Pancreas (tissue), 10 donors: ENCODE measurements around the gene IL3. TPM values are rescaled to one million over a fixed set of nuclear protein-coding genes. Genes with fewer than 3 reads are reported as not detected.

Source experiments
- ATAC-seq, 4 donors: fragments of 200-7000 bp; cut with Tn5 transposase; one replicate each; pipeline versions ENCODE4 v1.8.0 to v1.9.1; 2020; ENCODE audit warnings: mild to moderate bottlenecking in 4 of 4, moderate library complexity in 4 of 4
- DNase-seq, 6 donors: peaks; one replicate each; pipeline ENCODE4 v3.0.0-alpha.2; 2020
- FAIRE-seq: peaks from 2 replicates; lab custom pipeline; 2012; peaks lifted over from hg19 to GRCh38; lab: Jason Lieb, UNC
- H3K27ac ChIP-seq, 4 donors: fragments of 200-600 bp; sonication (generic); 1 replicate in 3 of 4; 2 replicates in 1 of 4; pipeline versions ENCODE4 v1.5.0 to v1.8.0; 2020
- H3K27me3 ChIP-seq, 4 donors: fragments of 200-600 bp; one replicate each; pipeline ENCODE4 v1.8.0; 2021
- H3K36me3 ChIP-seq, 3 donors: fragments of 200-600 bp; sonication (generic) in 1 of 3; one replicate each; pipeline versions ENCODE4 v1.5.0 to v1.8.0; 2020 to 2021
- H3K4me1 ChIP-seq, 3 donors: fragments of 200-600 bp; one replicate each; pipeline ENCODE4 v1.8.0; 2021
- H3K4me3 ChIP-seq, 4 donors: fragments of 200-600 bp; sonication (generic) in 2 of 4; one replicate each; pipeline versions ENCODE4 v1.5.0 to v1.8.0; 2020 to 2021
- H3K9me3 ChIP-seq, 4 donors: fragments of 200-600 bp; one replicate each; pipeline ENCODE4 v1.8.0; 2021
- CTCF ChIP-seq, 4 donors: fragments of 200-600 bp; sonication (generic) in 3 of 4; IDR thresholded peaks; one replicate each; pipeline versions ENCODE4 v1.5.0 to v1.8.0; 2021; ENCODE audit warnings: antibody characterized with exemption in 4 of 4
- WGBS, 2 donors: extraction: QIAGEN DNeasy Blood & Tissue Kit; methylation state at CpG; one replicate each; pipeline ENCODE4 v1.1.7; 2013; 5-methylcytosine and 5-hydroxymethylcytosine counted together
- intact Hi-C, 3 donors: fragments of 100-400 bp; cut with DNase I; formaldehyde crosslinking; loops; one replicate each; pipeline versions ENCODE4 v1.11.1 to v1.14.2; 2022
- polyA plus RNA-seq, 2 donors: library from polyadenylated mRNA; stranded (reverse); fragments of 200-250 nt; gene quantifications; one replicate each; pipeline ENCODE4 v1.2.3, GENCODE V29; 2013
- total RNA-seq, 6 donors: library from RNA; stranded (reverse); fragmentation: NEBNext Ultra II Directional in 4 of 6; extraction: Animal tissue kit (Norgen Biotek cat#: 25700) in 4 of 6; gene quantifications; one replicate each; pipeline versions ENCODE4 v1.2.1 to v1.2.4, GENCODE V29; 2021 to 2023
- donor health status: healthy with polysubstance abuse.
- donor health status: DM: no; HTN: no; CAD: no; lungs with moderate emphysema.
- donor health status: DM: no; HTN: no; CAD: no.
- donor health status: control.
- donor health status: control.
- donor health status: Bipolar disorder and iron deficiency.
- donor health status: DM: yes; HTN: yes; CAD: no.
- donor health status: DM: no; HTN: no; CAD: no.
- donor health status: DM: no; HTN: no; CAD: no.
- donor health status: DM: yes; HTN: yes; CAD: no.

IL3 gene
- total and polyA plus RNA-seq, 8 donors: not detected

GRCh38 chr5:132052520-132052919 is 7.9 kb upstream of the IL3 start:
- intact Hi-C loops: no loop called here
- Histone ChIP-seq H3K27me3 (no peaks in the 10 kb centered on the region), H3K4me3 (no peak overlapping the region)

GRCh38 chr5:132053483-132053882 is 7.0 kb upstream of the IL3 start:
- TF ChIP-seq CTCF (IDR thresholded peaks at IDR 0.05): no peak
- peak in 2 of 6 donors; percentile 2 to 25 for DNase-seq

More at GRCh38 chr5:132052520-132052919, 7.9 kb upstream of the IL3 start:
- no peaks in the 10 kb centered on the region for H3K36me3 ChIP-seq
- DNase-seq (peak in 2 of 6 donors; percentile 35 to 40), FAIRE-seq (no peak), ATAC-seq (peak in 1 of 4 donors; percentile 26)
- no peak for TF ChIP-seq CTCF (IDR thresholded peaks at IDR 0.05)
- H3K27ac ChIP-seq: no peak overlapping the region
- no peaks in the 10 kb centered on the region for H3K4me1 ChIP-seq
- WGBS, 2 donors: 68 to 71% methylated on average over 10 of the region's 10 CpGs
- H3K9me3 ChIP-seq: no peaks in the 10 kb centered on the region

GRCh38 chr5:132054031-132054696 is 6.3 kb upstream of the IL3 start:
- 76 to 80% methylated on average over 10 of the region's 10 CpGs for WGBS, 2 donors
- H3K4me3 ChIP-seq: no peak overlapping the region
- peak in 3 of 6 donors; percentile 5 to 34 (median 33) for DNase-seq
- H3K27me3 ChIP-seq: no peaks in the 10 kb centered on the region
- H3K36me3 ChIP-seq: no peaks in the 10 kb centered on the region
- H3K9me3 ChIP-seq: no peaks in the 10 kb centered on the region
- no peak for TF ChIP-seq CTCF (IDR thresholded peaks at IDR 0.05)
- no peak for FAIRE-seq
- no peak for ATAC-seq
- H3K27ac ChIP-seq: no peak overlapping the region
- intact Hi-C loops: no loop called here
- H3K4me1 ChIP-seq: no peaks in the 10 kb centered on the region

More at GRCh38 chr5:132053483-132053882, 7.0 kb upstream of the IL3 start:
- H3K27ac ChIP-seq: no peak overlapping the region
- no peaks in the 10 kb centered on the region for H3K4me1 ChIP-seq
- H3K4me3 ChIP-seq: no peak overlapping the region
- FAIRE-seq (no peak), ATAC-seq (no peak)
- H3K27me3 ChIP-seq: no peaks in the 10 kb centered on the region
- H3K9me3 ChIP-seq: no peaks in the 10 kb centered on the region
- 69 to 73% methylated on average over 4 of the region's 4 CpGs for WGBS, 2 donors
- intact Hi-C loops: no loop called here
- H3K36me3 ChIP-seq: no peaks in the 10 kb centered on the region

DNA sequence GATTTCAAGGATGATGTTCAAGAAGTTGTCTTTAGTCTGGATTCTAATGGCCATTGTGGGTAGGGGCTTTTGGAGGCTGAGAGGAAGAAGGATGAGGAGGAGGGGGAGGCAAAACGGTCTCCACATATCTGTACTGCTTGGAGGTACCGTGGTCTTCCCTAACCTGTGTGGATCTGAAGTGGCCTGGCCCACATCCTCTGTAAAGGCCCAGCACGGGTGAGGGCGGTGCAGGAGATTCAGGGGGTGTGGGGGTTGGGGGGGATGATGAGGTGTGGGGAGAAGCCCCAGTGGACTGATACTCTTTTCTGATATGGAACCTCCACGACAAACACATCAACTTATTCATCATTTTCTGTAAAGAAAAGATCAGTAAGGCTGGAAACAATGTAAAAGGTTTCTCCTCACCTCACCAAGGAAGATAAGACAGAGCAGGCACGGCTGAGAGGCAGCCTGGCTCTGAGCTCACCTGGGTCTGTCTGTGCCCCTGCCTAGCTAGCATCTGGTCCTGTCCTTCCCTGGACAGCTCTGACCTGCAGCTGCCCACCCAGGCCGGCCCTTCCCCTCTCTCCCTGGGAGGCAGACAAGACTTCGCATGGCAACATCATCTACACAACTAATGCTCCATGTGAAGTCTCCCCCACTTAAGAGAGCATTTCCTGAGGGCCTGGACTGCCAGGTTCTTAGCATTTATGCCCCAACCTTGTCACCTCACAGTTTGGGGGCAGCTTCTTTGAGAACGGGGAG is 5.6 kb upstream of the IL3 start:
- Histone ChIP-seq H3K4me1 (no peaks in the 10 kb centered on the region), H3K27ac (no peak overlapping the region), H3K36me3 (no peaks in the 10 kb centered on the region), H3K4me3 (no peak overlapping the region), H3K27me3 (no peaks in the 10 kb centered on the region), H3K9me3 (no peaks in the 10 kb centered on the region)
- no peak for TF ChIP-seq CTCF (IDR thresholded peaks at IDR 0.05)
- 57 to 67% methylated on average over 9 of the region's 9 CpGs for WGBS, 2 donors
- DNase-seq (peak in 1 of 6 donors; percentile 39), ATAC-seq (no peak), FAIRE-seq (no peak)
- intact Hi-C loops: no loop called here

- Histone ChIP-seq H3K9me3 (no peaks in the 10 kb centered on the region), H3K27ac (no peak overlapping the region), H3K4me3 (no peak overlapping the region), H3K4me1 (no peaks in the 10 kb centered on the region), H3K36me3 (no peaks in the 10 kb centered on the region), H3K27me3 (no peaks in the 10 kb centered on the region)
- FAIRE-seq (no peak), ATAC-seq (no peak), DNase-seq (peak in 1 of 6 donors; percentile 3)
- TF ChIP-seq CTCF (IDR thresholded peaks at IDR 0.05): no peak
- 94 to 96% methylated on average over 1 of the region's 1 CpG for WGBS, 2 donors
- intact Hi-C loops: no loop called here
Measured at GRCh38 chr5:132055441-132055807, 5.0 kb upstream of the IL3 start.
